OCI-LY1 (cell line): ENCODE measurements around the gene C17orf114.
A peak's percentile ranks its signal among the peaks of the same experiment; 100 is the strongest.

Experiments
- H2AFZ ChIP-seq: fragments of 200-600 bp; sonication (generic), shearing (Covaris generic); 2 replicates; pipeline ENCODE4 v1.6.0; 2014; ENCODE audit warnings: antibody characterized with exemption, mild to moderate bottlenecking, low read length
- H3F3A ChIP-seq: fragments of 200-600 bp; sonication (generic), shearing (Covaris generic); 2 replicates; pipeline ENCODE4 v1.6.0; 2014; ENCODE audit warnings: mild to moderate bottlenecking, antibody characterized with exemption, low read length, moderate library complexity; ENCODE audit not compliant: insufficient read depth
- H3K27ac ChIP-seq: fragments of 200-600 bp; sonication (generic); 2 replicates; pipeline ENCODE4 v1.5.1; 2014; ENCODE audit warnings: low read length, mixed run types, mild to moderate bottlenecking, low read depth; ENCODE audit not compliant: poor library complexity, severe bottlenecking
- H3K27me3 ChIP-seq: fragments of 200-600 bp; sonication (generic); 2 replicates; pipeline ENCODE4 v1.6.0; 2014; ENCODE audit warnings: antibody characterized with exemption, mild to moderate bottlenecking, low read length, moderate library complexity; ENCODE audit not compliant: insufficient read depth
- H3K36me3 ChIP-seq: fragments of 200-600 bp; sonication (generic); 2 replicates; pipeline ENCODE4 v1.6.1; 2014; ENCODE audit warnings: mild to moderate bottlenecking, antibody characterized with exemption, low read length, moderate library complexity, mixed read lengths; ENCODE audit not compliant: insufficient read depth
- H3K4me1 ChIP-seq: fragments of 200-600 bp; sonication (generic); 2 replicates; pipeline ENCODE4 v1.5.1; 2014; ENCODE audit warnings: mild to moderate bottlenecking, low read length, moderate library complexity; ENCODE audit not compliant: insufficient read depth, severe bottlenecking
- H3K4me2 ChIP-seq: fragments of 200-600 bp; sonication (generic), shearing (Covaris generic); 2 replicates; pipeline ENCODE4 v1.6.1; 2014; ENCODE audit warnings: low read length
- H3K4me3 ChIP-seq: fragments of 200-600 bp; sonication (generic); 2 replicates; pipeline ENCODE4 v1.5.1; 2014; ENCODE audit warnings: low read length, low read depth, mild to moderate bottlenecking, mixed read lengths; ENCODE audit not compliant: poor library complexity, severe bottlenecking
- H3K79me2 ChIP-seq: fragments of 200-600 bp; shearing (Covaris generic); 2 replicates; pipeline ENCODE4 v1.6.1; 2016; ENCODE audit warnings: mixed run types, low read length, mixed read lengths; ENCODE audit not compliant: insufficient read depth
- H3K9ac ChIP-seq: fragments of 200-600 bp; sonication (generic), shearing (Covaris generic); 2 replicates; pipeline ENCODE4 v1.6.1; 2014; ENCODE audit warnings: mild to moderate bottlenecking, low read length, mixed read lengths
- H3K9me2 ChIP-seq: fragments of 200-600 bp; sonication (generic), shearing (Covaris generic); 2 replicates; pipeline ENCODE4 v1.6.1; 2014; ENCODE audit warnings: low read depth, mild to moderate bottlenecking, low read length, mixed read lengths
- H3K9me3 ChIP-seq: fragments of 200-600 bp; shearing (Covaris generic); 2 replicates; pipeline ENCODE4 v1.6.1; 2014; ENCODE audit warnings: low read length, mixed read lengths
- H4K20me1 ChIP-seq: fragments of 200-600 bp; sonication (generic), shearing (Covaris generic); 2 replicates; pipeline ENCODE4 v1.6.0; 2016; ENCODE audit warnings: mild to moderate bottlenecking, low read length; ENCODE audit not compliant: insufficient read depth
- CTCF ChIP-seq: fragments of 200-600 bp; sonication (generic), shearing (Covaris generic); IDR thresholded peaks from 2 replicates; pipeline ENCODE4 v1.5.1; 2017; ENCODE audit warnings: mild to moderate bottlenecking, antibody characterized with exemption, low read length, moderate library complexity, mixed read lengths
- EZH2 ChIP-seq: fragments of 200-600 bp; sonication (generic), shearing (Covaris generic); IDR thresholded peaks from 2 replicates; pipeline ENCODE4 v1.8.0; 2017; ENCODE audit warnings: borderline replicate concordance, mixed run types, mild to moderate bottlenecking, antibody characterized with exemption, low read length, moderate library complexity, mixed read lengths

C17orf114 gene

GRCh38 chr17:4808378-4808767 lies 6.2 kb upstream of the C17orf114 start:
- TF ChIP-seq CTCF (0 out of 2 replicates have a peak, but pooled peaks have one; percentile 7), EZH2 (no peak)
- no peaks in the 10 kb centered on the region for H3K79me2 ChIP-seq
- peaks cover 15% of the 10 kb centered on the region for H3K4me1 ChIP-seq
- H3K36me3 ChIP-seq: no peaks in the 10 kb centered on the region
- no peaks in the 10 kb centered on the region for H3K9me3 ChIP-seq
- no peaks in the 10 kb centered on the region for H3K9me2 ChIP-seq
- no peak overlapping the region for H3K4me3 ChIP-seq
- no peaks in the 10 kb centered on the region for H4K20me1 ChIP-seq
- H3K27me3 ChIP-seq: no peaks in the 10 kb centered on the region
- H3K4me2 ChIP-seq: peak overlapping the region; percentile 84; the same call in 1 of the 2 replicates
- H3K27ac ChIP-seq: no peak overlapping the region
- H3K9ac ChIP-seq: no peak overlapping the region
- no peaks in the 10 kb centered on the region for H3F3A ChIP-seq
- no peak overlapping the region for H2AFZ ChIP-seq

- H3K9me2 ChIP-seq: no peaks in the 10 kb centered on the region
- peak overlapping the region; percentile 84 for H3K4me2 ChIP-seq
- H2AFZ ChIP-seq: no peak overlapping the region
- H4K20me1 ChIP-seq: no peaks in the 10 kb centered on the region
- H3K9me3 ChIP-seq: no peaks in the 10 kb centered on the region
- no peaks in the 10 kb centered on the region for H3F3A ChIP-seq
- no peaks in the 10 kb centered on the region for H3K27me3 ChIP-seq
- no peak overlapping the region for H3K27ac ChIP-seq
- peaks cover 15% of the 10 kb centered on the region for H3K4me1 ChIP-seq
- no peaks in the 10 kb centered on the region for H3K36me3 ChIP-seq
- H3K79me2 ChIP-seq: no peaks in the 10 kb centered on the region
- TF ChIP-seq EZH2 (no peak), CTCF (no peak)
- no peak overlapping the region; the same call in 1 of the 2 replicates for H3K9ac ChIP-seq
- H3K4me3 ChIP-seq: peak overlapping the region; percentile 68
Observed at GRCh38 chr17:4807605-4808377, 5.7 kb upstream of the C17orf114 start.

- H3K79me2 ChIP-seq: no peaks in the 10 kb centered on the region
- H3K27me3 ChIP-seq: no peaks in the 10 kb centered on the region
- no peaks in the 10 kb centered on the region for H3K36me3 ChIP-seq
- no peak for TF ChIP-seq EZH2
- peaks cover 15% of the 10 kb centered on the region for H3K4me1 ChIP-seq
- H3K27ac ChIP-seq: no peak within 1 kb of the TSS
- peak within 1 kb of the TSS; percentile 67 for H3K9ac ChIP-seq
- no peak within 1 kb of the TSS for H2AFZ ChIP-seq
- H3K9me3 ChIP-seq: no peaks in the 10 kb centered on the region
- peak within 1 kb of the TSS; percentile 84 for H3K4me2 ChIP-seq
- no peaks in the 10 kb centered on the region for H4K20me1 ChIP-seq
- H3K9me2 ChIP-seq: no peaks in the 10 kb centered on the region
- H3F3A ChIP-seq: no peaks in the 10 kb centered on the region
- peak within 1 kb of the TSS; percentile 68 for H3K4me3 ChIP-seq
Observed at GRCh38 chr17:4806777-4807604, 4.9 kb upstream of the C17orf114 start, which contains the start of gene PLD2. Gene PLD2, plus strand, starts transcription at chr17:4807152. Its CDS starts 621 bp downstream, at chr17:4807773.
